ENCODE results near the gene SLC19A2.

Gene SLC19A2

GRCh38 chr1:169478094-169478672 lies 7.6 kb downstream of the SLC19A2 start:
- no peak for TF ChIP-seq CTCF (conservative IDR thresholded peaks at IDR 0.05; ENCODE audit: control insufficient read depth, insufficient read depth, low read depth, low read length)
- no peak overlapping the region for H3K4me3 ChIP-seq (ENCODE audit: control insufficient read depth, low read depth, low read length)
- no peak for DNase-seq (ENCODE audit: low read depth)

- DNase-seq (ENCODE audit: low read depth): no peak
- TF ChIP-seq CTCF (conservative IDR thresholded peaks at IDR 0.05; ENCODE audit: control insufficient read depth, insufficient read depth, low read depth, low read length): no peak
- H3K4me3 ChIP-seq (ENCODE audit: control insufficient read depth, low read depth, low read length): no peak overlapping the region
Observed at GRCh38 chr1:169475806-169476387, 9.8 kb downstream of the SLC19A2 start.

- DNase-seq (ENCODE audit: low read depth): no peak
- no peak for TF ChIP-seq CTCF (conservative IDR thresholded peaks at IDR 0.05; ENCODE audit: control insufficient read depth, insufficient read depth, low read depth, low read length)
- no peak overlapping the region for H3K4me3 ChIP-seq (ENCODE audit: control insufficient read depth, low read depth, low read length)
Observed at GRCh38 chr1:169474302-169474995, 11.3 kb downstream of the SLC19A2 start.

- H3K4me3 ChIP-seq (ENCODE audit: control insufficient read depth, low read depth, low read length): no peak overlapping the region
- no peak for DNase-seq (ENCODE audit: low read depth)
- no peak for TF ChIP-seq CTCF (conservative IDR thresholded peaks at IDR 0.05; ENCODE audit: control insufficient read depth, insufficient read depth, low read depth, low read length)
Observed at GRCh38 chr1:169473347-169473746, 12.4 kb downstream of the SLC19A2 start.

GRCh38 chr1:169472738-169473137 lies 13.0 kb downstream of the SLC19A2 start:
- no peak for TF ChIP-seq CTCF (conservative IDR thresholded peaks at IDR 0.05; ENCODE audit: control insufficient read depth, insufficient read depth, low read depth, low read length)
- no peak overlapping the region for H3K4me3 ChIP-seq (ENCODE audit: control insufficient read depth, low read depth, low read length)
- DNase-seq (ENCODE audit: low read depth): no peak

- TF ChIP-seq CTCF (conservative IDR thresholded peaks at IDR 0.05; ENCODE audit: control insufficient read depth, insufficient read depth, low read depth, low read length): no peak
- peak; percentile 47 for DNase-seq (ENCODE audit: low read depth)
- H3K4me3 ChIP-seq (ENCODE audit: control insufficient read depth, low read depth, low read length): no peak overlapping the region
Observed at GRCh38 chr1:169468982-169469381, 16.8 kb downstream of the SLC19A2 start.
